HG03378 (cell line): ENCODE results near the gene RAPH1.
"Not testable (repeated sequence)": the region's sequence is repeated elsewhere in the genome, so short reads cannot be mapped to it uniquely, and the experiment has no call there.

ENCODE experiments used
- ATAC-seq: cut with Tn5 transposase; IDR thresholded peaks from one replicate; pipeline ENCODE4 v1.9.1; 2021; ENCODE audit warnings: mild to moderate bottlenecking, moderate library complexity; ENCODE audit not compliant: unreplicated experiment

RAPH1 gene

GRCh38 chr2:203547356-203547755 lies 12.3 kb upstream of the RAPH1 start:
- ATAC-seq = no peak

- ATAC-seq = no peak
These were observed 9.3 kb upstream of the RAPH1 start for GRCh38 chr2:203544402-203544801.

- ATAC-seq = no peak
These were observed 8.8 kb upstream of the RAPH1 start for GRCh38 chr2:203543898-203544328.

- not testable (repeated sequence) for ATAC-seq
These were observed 5.5 kb upstream of the RAPH1 start for GRCh38 chr2:203540598-203540997.

- not testable (repeated sequence) for ATAC-seq
These were observed 3.1 kb upstream of the RAPH1 start for GRCh38 chr2:203538237-203538636.

- not testable (repeated sequence) for ATAC-seq
These were observed 1.5 kb upstream of the RAPH1 start for GRCh38 chr2:203536586-203536951.

- no peak for ATAC-seq
These were observed 884 bp upstream of the RAPH1 start for GRCh38 chr2:203535784-203536585.

- no peak for ATAC-seq
These were observed 452 bp downstream of the RAPH1 start for GRCh38 chr2:203534621-203535077.

- no peak for ATAC-seq
These were observed 1.2 kb downstream of the RAPH1 start for GRCh38 chr2:203533676-203534591.

- ATAC-seq = no peak
These were observed 2.0 kb downstream of the RAPH1 start for GRCh38 chr2:203532957-203533658.

GRCh38 chr2:203527719-203528118 lies 7.4 kb downstream of the RAPH1 start:
- ATAC-seq = no peak

GRCh38 chr2:203513268-203513667 lies 21.8 kb downstream of the RAPH1 start:
- ATAC-seq = not testable (repeated sequence)

GRCh38 chr2:203510941-203511305 lies 24.2 kb downstream of the RAPH1 start:
- no peak for ATAC-seq

- no peak for ATAC-seq
These were observed 24.7 kb downstream of the RAPH1 start for GRCh38 chr2:203510256-203510940.

GRCh38 chr2:203503460-203503859 lies 31.6 kb downstream of the RAPH1 start:
- ATAC-seq = not testable (repeated sequence)

GRCh38 chr2:203501873-203502272 lies 33.2 kb downstream of the RAPH1 start:
- no peak for ATAC-seq

GRCh38 chr2:203500951-203501350 lies 34.1 kb downstream of the RAPH1 start:
- no peak for ATAC-seq

GRCh38 chr2:203500297-203500696 lies 34.8 kb downstream of the RAPH1 start:
- ATAC-seq = no peak

- ATAC-seq = no peak
These were observed 36.9 kb downstream of the RAPH1 start for GRCh38 chr2:203498161-203498560.

GRCh38 chr2:203492965-203493364 lies 42.1 kb downstream of the RAPH1 start:
- ATAC-seq = no peak

GRCh38 chr2:203490391-203490790 lies 44.7 kb downstream of the RAPH1 start:
- ATAC-seq = no peak
